ENCODE data around the gene SCNN1B.

DNA sequence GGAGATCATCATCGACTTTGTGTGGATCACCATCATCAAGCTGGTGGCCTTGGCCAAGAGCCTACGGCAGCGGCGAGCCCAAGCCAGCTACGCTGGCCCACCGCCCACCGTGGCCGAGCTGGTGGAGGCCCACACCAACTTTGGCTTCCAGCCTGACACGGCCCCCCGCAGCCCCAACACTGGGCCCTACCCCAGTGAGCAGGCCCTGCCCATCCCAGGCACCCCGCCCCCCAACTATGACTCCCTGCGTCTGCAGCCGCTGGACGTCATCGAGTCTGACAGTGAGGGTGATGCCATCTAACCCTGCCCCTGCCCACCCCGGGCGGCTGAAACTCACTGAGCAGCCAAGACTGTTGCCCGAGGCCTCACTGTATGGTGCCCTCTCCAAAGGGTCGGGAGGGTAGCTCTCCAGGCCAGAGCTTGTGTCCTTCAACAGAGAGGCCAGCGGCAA, 78.4 kb downstream of the SCNN1B start:
- TF ChIP-seq CTCF (IDR thresholded peaks at IDR 0.05; ENCODE audit: poor library complexity, severe bottlenecking) (no peak), EZH2 (IDR thresholded peaks at IDR 0.05; ENCODE audit: borderline replicate concordance, insufficient read depth, low read length, poor library complexity, severe bottlenecking) (no peak), RAD21 (conservative IDR thresholded peaks at IDR 0.05) (no peak), POLR2AphosphoS5 (IDR thresholded peaks at IDR 0.05) (no peak), SMC3 (conservative IDR thresholded peaks at IDR 0.05; ENCODE audit: poor library complexity) (no peak), EP300 (conservative IDR thresholded peaks at IDR 0.05; ENCODE audit: poor library complexity, severe bottlenecking) (no peak)
- TF ChIP-seq, protein P1, sequence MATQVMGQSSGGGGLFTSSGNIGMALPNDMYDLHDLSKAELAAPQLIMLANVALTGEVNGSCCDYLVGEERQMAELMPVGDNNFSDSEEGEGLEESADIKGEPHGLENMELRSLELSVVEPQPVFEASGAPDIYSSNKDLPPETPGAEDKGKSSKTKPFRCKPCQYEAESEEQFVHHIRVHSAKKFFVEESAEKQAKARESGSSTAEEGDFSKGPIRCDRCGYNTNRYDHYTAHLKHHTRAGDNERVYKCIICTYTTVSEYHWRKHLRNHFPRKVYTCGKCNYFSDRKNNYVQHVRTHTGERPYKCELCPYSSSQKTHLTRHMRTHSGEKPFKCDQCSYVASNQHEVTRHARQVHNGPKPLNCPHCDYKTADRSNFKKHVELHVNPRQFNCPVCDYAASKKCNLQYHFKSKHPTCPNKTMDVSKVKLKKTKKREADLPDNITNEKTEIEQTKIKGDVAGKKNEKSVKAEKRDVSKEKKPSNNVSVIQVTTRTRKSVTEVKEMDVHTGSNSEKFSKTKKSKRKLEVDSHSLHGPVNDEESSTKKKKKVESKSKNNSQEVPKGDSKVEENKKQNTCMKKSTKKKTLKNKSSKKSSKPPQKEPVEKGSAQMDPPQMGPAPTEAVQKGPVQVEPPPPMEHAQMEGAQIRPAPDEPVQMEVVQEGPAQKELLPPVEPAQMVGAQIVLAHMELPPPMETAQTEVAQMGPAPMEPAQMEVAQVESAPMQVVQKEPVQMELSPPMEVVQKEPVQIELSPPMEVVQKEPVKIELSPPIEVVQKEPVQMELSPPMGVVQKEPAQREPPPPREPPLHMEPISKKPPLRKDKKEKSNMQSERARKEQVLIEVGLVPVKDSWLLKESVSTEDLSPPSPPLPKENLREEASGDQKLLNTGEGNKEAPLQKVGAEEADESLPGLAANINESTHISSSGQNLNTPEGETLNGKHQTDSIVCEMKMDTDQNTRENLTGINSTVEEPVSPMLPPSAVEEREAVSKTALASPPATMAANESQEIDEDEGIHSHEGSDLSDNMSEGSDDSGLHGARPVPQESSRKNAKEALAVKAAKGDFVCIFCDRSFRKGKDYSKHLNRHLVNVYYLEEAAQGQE (IDR thresholded peaks at IDR 0.05; ENCODE audit: borderline replicate concordance) = no peak
